ENCODE measurements around the gene PSMD8. TPM values are rescaled to one million over a fixed set of nuclear protein-coding genes. Genes with fewer than 3 reads are reported as not detected.

PSMD8 gene
- total RNA-seq, 2 experiments from 2014 or later: 173 to 187 TPM

DNA sequence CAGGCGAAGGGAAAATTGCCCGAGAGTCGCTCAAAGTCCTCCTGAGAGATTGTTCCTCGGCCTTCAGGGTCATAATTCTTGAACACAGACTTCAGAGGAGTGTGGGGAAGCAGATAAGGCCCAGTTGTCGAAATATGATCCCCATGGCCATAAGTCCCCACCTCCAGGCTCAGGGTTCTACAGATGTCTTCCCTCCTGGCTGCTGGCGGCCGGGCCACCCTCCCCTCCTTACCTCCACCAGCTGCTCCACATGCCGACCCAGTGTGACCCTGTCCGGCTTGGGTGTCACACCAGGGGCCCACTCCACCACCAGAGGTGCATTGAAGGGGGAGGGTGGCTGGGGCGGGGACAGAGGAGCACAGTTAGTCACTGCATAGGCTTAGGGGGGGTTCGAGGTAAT, 38.6 kb downstream of the PSMD8 start:
- ChIA-PET CTCF (interaction anchor here (4.5 kb wide), 1 partner anchor 10 kb away, joined by 25 read pairs; the partner anchor contains the start of gene FAM98C), POLR2A (interaction anchor here (0.7 kb wide), 1 partner anchor 39 kb away, joined by 3 read pairs; the partner anchor contains the start of gene PSMD8)
- ATAC-seq (no peak), DNase-seq (no peak)
- H3K9me3 Mint-ChIP-seq (ENCODE audit: insufficient read depth): no peaks in the 10 kb centered on the region
- H3K4me1 Mint-ChIP-seq (ENCODE audit: low read depth): peaks cover 14% of the 10 kb centered on the region
- H3K27me3 Mint-ChIP-seq (ENCODE audit: low read depth): no peaks in the 10 kb centered on the region
- no peak overlapping the region for H3K27ac Mint-ChIP-seq
- peaks cover 5% of the 10 kb centered on the region for H3K36me3 Mint-ChIP-seq (ENCODE audit: low read depth)
- no peak overlapping the region for H3K4me3 Mint-ChIP-seq

GRCh38 chr19:38413416-38413815, 39.0 kb downstream of the PSMD8 start:
- ChIA-PET CTCF (interaction anchor here (4.5 kb wide), 1 partner anchor 10 kb away, joined by 25 read pairs; the partner anchor contains the start of gene FAM98C), POLR2A (interaction anchor here (0.7 kb wide), 1 partner anchor 39 kb away, joined by 3 read pairs; the partner anchor contains the start of gene PSMD8)
- peaks cover 18% of the 10 kb centered on the region for H3K4me1 Mint-ChIP-seq (ENCODE audit: low read depth)

DNA sequence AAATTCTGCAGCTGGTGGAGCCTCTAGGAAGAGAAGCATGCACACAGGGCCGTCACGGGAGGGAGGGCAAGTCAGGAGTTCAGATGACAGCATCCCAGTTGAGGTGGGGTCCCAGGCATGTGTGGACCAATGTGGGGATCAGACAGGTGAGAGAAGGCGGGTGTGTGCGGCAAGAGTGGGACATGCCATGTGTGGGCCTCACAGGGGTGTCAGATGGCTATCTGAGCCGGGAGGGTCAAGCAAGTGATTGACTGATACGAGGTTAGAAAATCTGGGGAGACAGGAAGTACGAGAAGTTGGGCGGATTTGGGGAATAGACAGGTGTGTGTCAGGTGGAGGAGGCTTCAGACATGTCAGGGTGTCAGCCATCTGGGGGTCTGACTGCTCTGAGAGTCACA, 42.8 kb downstream of the PSMD8 start:
- H3K4me3 Mint-ChIP-seq: peak overlapping the region; percentile 74
- H3K9me3 Mint-ChIP-seq (ENCODE audit: insufficient read depth): no peaks in the 10 kb centered on the region
- no peak for DNase-seq
- ChIA-PET POLR2A (no interaction called here), CTCF (interaction anchor here (4.5 kb wide), 1 partner anchor 14 kb away, joined by 25 read pairs; the partner anchor contains the start of gene FAM98C)
- no peak for ATAC-seq
- peaks cover 22% of the 10 kb centered on the region for H3K4me1 Mint-ChIP-seq (ENCODE audit: low read depth)
- H3K27ac Mint-ChIP-seq: peak overlapping the region; percentile 78
- peaks cover 4% of the 10 kb centered on the region for H3K27me3 Mint-ChIP-seq (ENCODE audit: low read depth)
- H3K36me3 Mint-ChIP-seq (ENCODE audit: low read depth): no peaks in the 10 kb centered on the region

More at GRCh38 chr19:38413416-38413815, 39.0 kb downstream of the PSMD8 start:
- peaks cover 5% of the 10 kb centered on the region for H3K36me3 Mint-ChIP-seq (ENCODE audit: low read depth)
- ATAC-seq (no peak), DNase-seq (no peak)
- H3K9me3 Mint-ChIP-seq (ENCODE audit: insufficient read depth): no peaks in the 10 kb centered on the region
- no peak overlapping the region for H3K27ac Mint-ChIP-seq
- no peak overlapping the region for H3K4me3 Mint-ChIP-seq
- no peaks in the 10 kb centered on the region for H3K27me3 Mint-ChIP-seq (ENCODE audit: low read depth)

GRCh38 chr19:38417544-38418506, 43.5 kb downstream of the PSMD8 start:
- DNase-seq (peak; percentile 79), ATAC-seq (peak; percentile 85)
- H3K9me3 Mint-ChIP-seq (ENCODE audit: insufficient read depth): no peaks in the 10 kb centered on the region
- H3K4me1 Mint-ChIP-seq (ENCODE audit: low read depth): peaks cover 22% of the 10 kb centered on the region
- H3K27me3 Mint-ChIP-seq (ENCODE audit: low read depth): peaks cover 4% of the 10 kb centered on the region
- CTCF ChIA-PET: interaction anchor here (4.5 kb wide), 1 partner anchor 15 kb away, joined by 25 read pairs; the partner anchor contains the start of gene FAM98C
- H3K4me3 Mint-ChIP-seq: peak overlapping the region; percentile 74
- no peaks in the 10 kb centered on the region for H3K36me3 Mint-ChIP-seq (ENCODE audit: low read depth)
- POLR2A ChIA-PET: no interaction called here
- H3K27ac Mint-ChIP-seq: peak overlapping the region; percentile 78

DNA sequence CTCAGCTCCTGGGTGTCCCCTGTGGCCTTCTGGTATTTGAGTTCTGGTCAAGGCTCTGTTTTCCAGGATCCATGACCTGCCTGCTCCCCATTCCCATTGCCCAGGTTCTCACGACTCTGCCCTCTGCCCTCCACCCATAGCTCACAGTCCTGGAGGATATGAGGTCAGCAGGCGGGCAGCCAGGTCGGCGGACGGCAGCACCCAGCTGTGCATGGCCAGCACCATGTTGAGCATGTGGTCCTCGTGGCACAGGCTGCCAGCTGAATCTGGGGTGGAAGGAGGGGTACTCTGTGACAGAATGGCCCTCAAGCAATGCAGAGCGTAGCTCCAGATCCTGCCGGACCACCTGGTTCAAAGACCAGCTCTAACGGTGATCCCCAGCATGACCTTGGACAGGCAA, 46.6 kb downstream of the PSMD8 start:
- no peak for ATAC-seq
- Mint-ChIP-seq H3K27ac (no peak overlapping the region), H3K4me1 (ENCODE audit: low read depth) (peaks cover 30% of the 10 kb centered on the region), H3K9me3 (ENCODE audit: insufficient read depth) (no peaks in the 10 kb centered on the region), H3K36me3 (ENCODE audit: low read depth) (no peaks in the 10 kb centered on the region), H3K4me3 (no peak overlapping the region), H3K27me3 (ENCODE audit: low read depth) (peaks cover 4% of the 10 kb centered on the region)
- no peak for DNase-seq
- POLR2A ChIA-PET: interaction anchor here (2.0 kb wide), 1 partner anchor 18 kb away, joined by 7 read pairs; the partner anchor contains the start of gene FAM98C
- CTCF ChIA-PET: interaction anchor here (1.6 kb wide), 1 partner anchor 18 kb away, joined by 8 read pairs; the partner anchor contains the start of gene FAM98C

DNA sequence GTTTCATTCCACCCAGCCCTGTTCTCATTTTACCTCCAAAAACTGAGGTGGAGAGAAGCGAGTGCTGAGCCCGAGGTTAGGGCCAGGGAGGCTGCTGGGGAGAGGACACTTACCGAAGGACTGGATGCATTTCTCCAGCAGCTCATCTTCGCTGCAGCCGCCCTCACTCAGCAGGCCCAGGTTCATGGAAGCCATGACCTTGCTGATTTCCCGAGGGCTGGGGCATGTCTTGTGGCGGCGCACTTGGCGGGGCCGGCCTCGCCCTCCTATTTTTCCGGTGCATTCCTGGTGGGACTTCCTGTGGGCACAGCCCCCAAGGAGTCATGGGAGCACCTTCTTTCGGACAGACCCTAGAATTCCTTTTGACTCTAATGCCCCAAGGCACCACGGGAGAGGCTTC, 47.5 kb downstream of the PSMD8 start:
- ChIA-PET CTCF (no interaction called here), POLR2A (interaction anchor here (2.0 kb wide), 1 partner anchor 19 kb away, joined by 7 read pairs; the partner anchor contains the start of gene FAM98C)
- no peak for ATAC-seq
- no peak overlapping the region for H3K27ac Mint-ChIP-seq
- peaks cover 4% of the 10 kb centered on the region for H3K27me3 Mint-ChIP-seq (ENCODE audit: low read depth)
- DNase-seq: no peak
- no peaks in the 10 kb centered on the region for H3K9me3 Mint-ChIP-seq (ENCODE audit: insufficient read depth)
- H3K36me3 Mint-ChIP-seq (ENCODE audit: low read depth): no peaks in the 10 kb centered on the region
- H3K4me1 Mint-ChIP-seq (ENCODE audit: low read depth): peaks cover 34% of the 10 kb centered on the region
- no peak overlapping the region for H3K4me3 Mint-ChIP-seq

GRCh38 chr19:38422438-38422837, 48.1 kb downstream of the PSMD8 start:
- DNase-seq (no peak), ATAC-seq (no peak)
- Mint-ChIP-seq H3K27me3 (ENCODE audit: low read depth) (peaks cover 4% of the 10 kb centered on the region), H3K36me3 (ENCODE audit: low read depth) (no peaks in the 10 kb centered on the region), H3K9me3 (ENCODE audit: insufficient read depth) (no peaks in the 10 kb centered on the region), H3K4me3 (no peak overlapping the region), H3K27ac (no peak overlapping the region), H3K4me1 (ENCODE audit: low read depth) (peaks cover 28% of the 10 kb centered on the region)
- ChIA-PET POLR2A (interaction anchor here (2.0 kb wide), 1 partner anchor 20 kb away, joined by 7 read pairs; the partner anchor contains the start of gene FAM98C), CTCF (no interaction called here)

- ATAC-seq: no peak
- POLR2A ChIA-PET: interaction anchor here (1.2 kb wide), 1 partner anchor 21 kb away, joined by 4 read pairs; the partner anchor contains the start of gene FAM98C
- CTCF ChIA-PET: interaction anchor here (1.1 to 3.4 kb wide), 2 partner anchors 21 to 522 kb away, joined by 5 to 20 read pairs; partner anchors contain the start of gene FAM98C
These were observed 49.9 kb downstream of the PSMD8 start for GRCh38 chr19:38424272-38424671.

DNA sequence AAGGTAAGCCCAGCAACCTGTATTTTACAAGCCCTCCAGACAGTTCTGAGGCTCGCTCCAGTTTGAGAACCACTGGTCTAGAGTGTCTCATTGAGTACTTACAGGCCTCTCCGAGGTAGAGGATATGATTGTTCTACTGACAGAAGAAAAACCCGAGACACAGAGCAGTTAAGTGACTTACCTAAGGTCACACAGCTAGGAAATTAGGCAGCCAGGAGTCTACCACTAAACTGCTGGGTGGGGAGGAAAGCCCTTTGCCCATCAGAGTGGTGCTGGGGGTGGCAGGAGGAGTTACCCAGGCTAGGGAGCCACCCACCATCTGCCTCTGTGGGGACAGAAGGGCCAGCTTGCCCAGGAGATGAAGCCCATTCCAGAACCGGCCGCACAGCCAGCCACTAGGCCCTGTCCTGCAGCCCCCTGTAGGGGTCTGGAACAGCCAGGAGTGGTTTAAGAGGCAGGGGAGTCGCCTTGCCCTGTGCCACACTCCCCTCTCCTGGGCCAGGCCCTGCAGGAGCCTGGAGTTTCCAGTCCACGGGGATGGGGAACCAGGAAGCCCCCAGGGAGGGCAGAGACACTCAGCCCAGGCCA, 50.9 kb downstream of the PSMD8 start:
- peaks cover 3% of the 10 kb centered on the region for H3K27me3 Mint-ChIP-seq (ENCODE audit: low read depth)

More at GRCh38 chr19:38424272-38424671, 49.9 kb downstream of the PSMD8 start:
- Mint-ChIP-seq H3K27ac (no peak overlapping the region), H3K36me3 (ENCODE audit: low read depth) (no peaks in the 10 kb centered on the region), H3K4me3 (no peak overlapping the region), H3K4me1 (ENCODE audit: low read depth) (peaks cover 16% of the 10 kb centered on the region), H3K9me3 (ENCODE audit: insufficient read depth) (no peaks in the 10 kb centered on the region), H3K27me3 (ENCODE audit: low read depth) (peaks cover under 1% of the 10 kb centered on the region)
- no peak for DNase-seq

GRCh38 chr19:38425810-38426466, 51.6 kb downstream of the PSMD8 start, which contains the start of gene RASGRP4:
Gene RASGRP4 (minus strand): TSS chr19:38426219. CDS start chr19:38426091, 128 bp downstream.
- Mint-ChIP-seq H3K27ac (peak within 1 kb of the TSS; percentile 34), H3K9me3 (ENCODE audit: insufficient read depth) (no peaks in the 10 kb centered on the region), H3K36me3 (ENCODE audit: low read depth) (no peaks in the 10 kb centered on the region), H3K4me1 (ENCODE audit: low read depth) (peaks cover 21% of the 10 kb centered on the region), H3K4me3 (peak within 1 kb of the TSS; percentile 52), H3K27me3 (ENCODE audit: low read depth) (peaks cover 3% of the 10 kb centered on the region)
- ChIA-PET POLR2A (interaction anchor here (1.1 kb wide), 1 partner anchor 10 kb away, joined by 4 read pairs; no protein-coding TSS in a partner anchor), CTCF (interaction anchor here (0.8 to 3.4 kb wide), 2 partner anchors 23 to 106 kb away, joined by 3 to 20 read pairs; partner anchors contain the start of gene FAM98C)
- DNase-seq: peak; percentile 54
- peak; percentile 42 for ATAC-seq

More for the DNA sequence above, 50.9 kb downstream of the PSMD8 start:
- Mint-ChIP-seq H3K27ac (peak overlapping the region; percentile 34), H3K36me3 (ENCODE audit: low read depth) (no peaks in the 10 kb centered on the region), H3K4me1 (ENCODE audit: low read depth) (peaks cover 21% of the 10 kb centered on the region), H3K4me3 (no peak overlapping the region), H3K9me3 (ENCODE audit: insufficient read depth) (no peaks in the 10 kb centered on the region)
- ChIA-PET POLR2A (interaction anchor here (1.1 kb wide), 1 partner anchor 9 kb away, joined by 4 read pairs; no protein-coding TSS in a partner anchor), CTCF (interaction anchor here (3.4 kb wide), 1 partner anchor 22 kb away, joined by 20 read pairs; the partner anchor contains the start of gene FAM98C)
- ATAC-seq: no peak
- DNase-seq: no peak
